Measurements from ENCODE around the gene SNAI1.
"Not testable (repeated sequence)": the region's sequence is repeated elsewhere in the genome, so short reads cannot be mapped to it uniquely, and the experiment has no call there.

Gene SNAI1

DNA sequence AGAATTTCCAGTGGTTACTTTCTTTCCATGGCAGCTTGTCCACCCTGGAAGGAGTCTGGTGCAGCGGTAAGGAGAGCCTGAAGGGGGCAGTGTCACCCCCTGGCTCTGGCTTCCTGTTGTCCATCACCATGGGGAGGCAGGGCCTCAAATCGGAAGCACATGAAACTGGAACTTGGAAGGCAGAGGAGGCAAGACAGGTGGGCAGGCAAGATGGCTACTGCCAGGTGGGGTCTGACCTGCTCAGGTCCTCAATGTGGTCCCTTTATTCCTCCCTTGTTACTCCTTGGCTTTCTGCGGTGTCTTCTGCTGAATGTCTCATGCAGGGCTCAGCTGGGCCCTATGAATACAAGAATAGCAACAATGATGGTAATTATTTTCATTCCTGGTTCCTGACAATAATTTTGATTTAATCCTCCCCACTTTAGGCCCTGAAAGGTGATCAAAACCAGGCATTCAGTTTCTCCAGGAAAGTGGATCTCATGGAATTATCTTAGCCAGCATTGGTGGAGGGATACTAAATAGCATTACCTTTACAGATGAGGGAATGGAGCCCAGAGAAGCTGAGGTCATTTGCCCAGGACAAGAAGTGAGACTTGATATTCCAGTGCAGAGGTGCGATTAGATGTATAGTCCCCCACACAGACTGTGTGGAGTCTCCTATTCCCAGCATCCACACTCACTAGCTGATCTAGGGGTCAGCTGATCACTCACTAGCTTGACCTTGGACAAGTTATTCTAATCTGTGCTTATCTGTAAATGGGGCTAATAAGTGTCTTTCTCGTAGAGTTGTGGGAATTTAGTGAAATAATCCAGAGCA, 17.6 kb upstream of the SNAI1 start:
- DNase-seq (ENCODE audit: low read depth, low spot score) = no peak

DNA sequence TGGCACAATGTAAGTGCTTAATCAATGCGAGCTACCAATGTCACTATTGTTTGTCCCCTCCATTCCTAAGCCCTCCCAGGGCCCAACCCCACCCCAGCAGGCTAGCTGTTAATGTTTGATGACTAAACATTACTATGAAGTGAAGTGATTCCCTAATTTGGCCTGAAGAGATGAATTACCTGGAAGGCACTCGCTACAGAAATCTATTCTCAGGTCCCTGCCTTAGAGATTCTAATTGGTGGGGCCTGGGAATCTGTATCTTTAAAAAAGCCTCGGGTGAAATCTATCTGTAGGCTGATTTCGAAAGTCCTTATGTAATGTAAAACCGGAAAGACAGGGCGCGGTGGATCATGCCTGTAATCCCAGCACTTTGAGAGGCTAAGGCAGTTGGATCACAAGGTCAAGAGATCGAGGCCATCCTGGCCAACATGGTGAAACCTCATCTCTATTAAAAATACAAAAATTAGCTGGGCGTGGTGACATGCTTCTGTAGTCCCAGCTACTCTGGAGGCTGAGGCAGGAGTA, 16.9 kb upstream of the SNAI1 start:
- no peak for DNase-seq (ENCODE audit: low read depth, low spot score)

DNA sequence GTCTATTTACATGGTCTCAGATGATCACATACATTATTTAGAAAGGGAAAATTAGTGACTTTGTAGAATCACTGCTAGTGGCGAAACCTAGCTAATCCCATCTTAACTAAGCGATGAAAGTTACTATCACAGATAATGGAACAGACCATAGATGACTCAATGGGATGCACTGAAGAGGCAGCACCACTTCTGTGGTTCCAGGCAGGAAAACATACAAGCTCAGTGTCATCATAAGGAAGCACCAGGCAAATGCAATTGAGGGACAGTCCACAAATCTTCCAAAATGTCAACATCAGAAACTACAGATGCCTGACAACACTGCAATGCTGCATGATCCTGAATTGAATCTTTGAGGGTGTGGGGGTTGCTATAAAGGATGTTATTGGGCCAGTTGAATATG, 15.9 kb upstream of the SNAI1 start:
- no peak for DNase-seq (ENCODE audit: low read depth, low spot score)

DNA sequence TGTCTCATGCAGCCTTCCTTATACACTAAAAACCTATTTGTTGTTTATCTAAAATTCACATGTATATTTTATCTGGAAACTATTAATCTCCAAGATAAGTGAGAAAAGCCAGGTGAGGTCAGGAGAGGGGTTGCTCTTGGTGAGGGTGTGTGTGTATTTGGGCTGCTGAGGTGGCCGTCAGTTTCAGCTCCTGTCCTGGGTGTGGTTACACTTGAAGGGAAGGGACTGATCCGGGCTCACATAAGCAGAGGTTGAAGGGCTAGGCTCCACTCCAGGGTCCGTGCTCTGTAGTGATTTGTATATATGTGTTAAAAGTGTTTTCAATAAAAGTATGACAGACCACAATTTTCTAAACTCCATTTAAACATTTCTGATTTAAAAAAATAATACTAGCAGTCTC, 13.5 kb upstream of the SNAI1 start:
- DNase-seq (ENCODE audit: low read depth, low spot score) = no peak

GRCh38 chr20:49969946-49970345, 12.8 kb upstream of the SNAI1 start:
- no peak for DNase-seq (ENCODE audit: low read depth, low spot score)

GRCh38 chr20:49970498-49970897, 12.3 kb upstream of the SNAI1 start:
- DNase-seq (ENCODE audit: low read depth, low spot score) = no peak

- no peak for DNase-seq (ENCODE audit: low read depth, low spot score)
These were observed 8.8 kb upstream of the SNAI1 start for GRCh38 chr20:49973981-49974380.

- DNase-seq (ENCODE audit: low read depth, low spot score) = no peak
These were observed 6.2 kb upstream of the SNAI1 start for GRCh38 chr20:49976542-49976941.

- DNase-seq (ENCODE audit: low read depth, low spot score) = not testable (repeated sequence)
These were observed 5.0 kb upstream of the SNAI1 start for GRCh38 chr20:49977740-49978139.

- no peak for DNase-seq (ENCODE audit: low read depth, low spot score)
These were observed 4.1 kb upstream of the SNAI1 start for GRCh38 chr20:49978685-49979029.

GRCh38 chr20:49979030-49979832, 3.5 kb upstream of the SNAI1 start:
- no peak for DNase-seq (ENCODE audit: low read depth, low spot score)

DNA sequence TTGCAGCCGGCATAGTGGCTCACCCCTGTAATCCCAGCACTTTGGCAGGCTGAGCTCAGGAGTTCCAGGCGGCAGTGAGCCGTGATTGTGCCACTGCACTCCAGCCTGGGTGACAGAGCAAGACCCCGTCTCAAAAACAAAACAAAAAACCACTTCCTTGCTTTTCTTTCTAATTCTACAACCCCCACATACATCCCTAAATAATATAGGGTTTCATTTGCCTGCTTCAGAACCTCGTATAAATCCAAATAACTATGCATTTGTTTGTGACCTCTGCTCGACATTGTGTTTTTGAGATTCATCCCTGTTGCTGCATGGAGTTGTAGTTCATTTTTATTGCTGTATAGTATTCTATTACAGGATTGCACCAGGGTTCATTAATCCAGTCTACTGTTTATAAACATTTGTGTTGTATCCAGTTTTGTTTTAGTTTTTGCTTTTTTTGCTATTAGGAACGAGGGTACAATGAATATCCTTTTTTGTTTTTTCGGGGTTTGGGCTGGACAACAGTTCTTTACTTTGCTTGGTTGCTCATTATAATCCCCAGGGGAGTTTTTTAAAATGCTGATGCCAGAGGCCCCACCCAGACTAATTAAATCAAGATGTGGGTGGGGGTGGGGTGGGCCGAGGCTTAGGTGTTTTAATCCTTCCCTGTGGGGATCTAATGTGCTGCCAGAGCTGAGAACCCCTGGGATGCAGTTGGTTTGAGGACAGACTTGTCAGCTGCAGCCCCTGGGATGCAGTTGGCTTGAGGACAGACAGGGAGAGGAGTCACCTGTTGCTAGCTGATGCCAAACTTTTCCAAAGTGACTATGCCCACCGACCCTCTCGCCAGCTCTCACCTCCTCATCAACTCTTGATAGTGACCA, 2.4 kb upstream of the SNAI1 start:
- DNase-seq (ENCODE audit: low read depth, low spot score) = no peak

- DNase-seq (ENCODE audit: low read depth, low spot score) = no peak
These were observed 1.3 kb upstream of the SNAI1 start for GRCh38 chr20:49981218-49982071.

DNA sequence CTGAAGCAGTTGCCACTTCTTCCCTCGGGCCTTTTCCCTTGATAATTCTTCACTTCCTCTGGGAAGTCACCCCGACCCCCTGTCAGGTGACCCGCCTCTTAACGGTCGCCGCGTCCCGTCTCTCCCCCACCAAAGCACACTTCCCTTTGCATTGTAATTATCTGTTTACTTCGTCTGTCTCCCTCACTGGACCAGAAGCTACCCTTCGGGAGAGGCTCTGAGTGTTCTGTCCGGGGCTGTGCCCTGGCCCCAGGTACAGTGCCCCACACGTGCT, 771 bp upstream of the SNAI1 start:
- DNase-seq (ENCODE audit: low read depth, low spot score) = no peak

DNA sequence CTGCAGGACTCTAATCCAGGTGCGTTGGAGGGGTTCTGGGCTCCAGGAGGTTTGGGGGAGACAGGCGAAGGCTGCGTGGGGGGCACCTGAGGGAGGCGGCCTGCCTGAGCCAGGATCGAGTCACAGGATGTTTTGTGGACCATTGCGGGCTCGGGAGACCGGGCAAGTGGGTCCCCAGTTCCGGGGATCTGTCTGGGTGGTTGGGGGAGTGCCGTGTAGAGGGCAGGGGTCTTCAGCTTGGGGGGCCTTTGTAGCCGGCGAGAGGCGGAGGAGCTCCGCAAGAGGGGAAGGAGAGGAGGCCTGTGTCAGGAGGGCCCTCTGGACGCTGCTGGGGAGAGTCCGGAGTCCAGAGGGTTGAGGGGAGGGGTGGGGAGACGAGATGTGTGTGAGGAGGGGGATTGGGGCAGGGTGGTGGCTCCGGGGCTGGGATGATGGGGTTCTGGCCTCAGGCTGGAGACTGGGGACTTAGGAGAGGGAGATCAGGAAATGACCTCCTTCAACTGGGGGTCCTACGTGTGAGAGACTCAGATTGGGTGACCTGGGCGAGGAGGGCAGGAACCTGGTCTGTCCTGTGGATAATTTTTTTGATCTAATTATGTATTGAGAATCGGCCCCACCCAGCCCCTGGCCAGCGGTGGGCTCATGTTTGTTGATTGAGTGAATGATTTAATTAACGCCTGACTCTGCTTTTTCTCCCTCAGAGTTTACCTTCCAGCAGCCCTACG, 505 bp downstream of the SNAI1 start:
- no peak for DNase-seq (ENCODE audit: low read depth, low spot score)

GRCh38 chr20:49983848-49984408, 1.1 kb downstream of the SNAI1 start:
- no peak for DNase-seq (ENCODE audit: low read depth, low spot score)

DNA sequence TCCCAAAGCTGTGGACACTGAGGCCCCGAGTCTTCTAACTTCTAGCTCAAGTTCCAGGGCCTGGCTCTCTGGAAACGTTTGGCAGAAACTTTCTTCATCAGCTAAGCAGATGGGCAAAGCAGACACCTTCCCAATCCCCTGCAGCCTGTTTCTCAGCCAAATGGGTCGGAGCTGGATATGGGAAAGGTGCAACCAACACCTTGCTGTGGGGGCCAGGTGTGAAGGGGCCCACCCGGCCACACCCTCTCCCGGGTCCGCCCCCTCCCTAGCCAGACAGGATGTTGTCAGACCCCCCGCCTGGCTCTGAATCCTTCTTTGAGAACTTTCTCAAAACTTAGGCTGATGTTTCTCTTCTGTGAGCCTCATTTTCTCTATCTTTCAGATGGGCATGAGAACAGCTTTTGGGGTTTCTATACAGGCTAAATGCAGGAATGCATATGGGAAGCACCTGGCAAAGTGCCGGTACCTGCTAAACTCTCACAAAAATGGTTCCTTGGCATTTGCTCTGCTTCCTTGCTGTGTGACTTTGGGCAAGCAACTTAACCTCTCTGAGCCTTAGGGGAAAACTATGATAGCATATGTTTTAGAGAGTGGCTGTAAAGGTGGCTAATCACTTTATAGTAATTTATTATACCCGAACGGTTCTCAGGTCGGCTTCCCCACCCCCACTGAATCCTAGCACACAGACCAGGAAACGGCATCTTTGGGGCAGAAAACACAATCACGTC, 1.8 kb downstream of the SNAI1 start:
- no peak for DNase-seq (ENCODE audit: low read depth, low spot score)

- no peak for DNase-seq (ENCODE audit: low read depth, low spot score)
These were observed 2.4 kb downstream of the SNAI1 start for GRCh38 chr20:49985157-49985556.

DNA sequence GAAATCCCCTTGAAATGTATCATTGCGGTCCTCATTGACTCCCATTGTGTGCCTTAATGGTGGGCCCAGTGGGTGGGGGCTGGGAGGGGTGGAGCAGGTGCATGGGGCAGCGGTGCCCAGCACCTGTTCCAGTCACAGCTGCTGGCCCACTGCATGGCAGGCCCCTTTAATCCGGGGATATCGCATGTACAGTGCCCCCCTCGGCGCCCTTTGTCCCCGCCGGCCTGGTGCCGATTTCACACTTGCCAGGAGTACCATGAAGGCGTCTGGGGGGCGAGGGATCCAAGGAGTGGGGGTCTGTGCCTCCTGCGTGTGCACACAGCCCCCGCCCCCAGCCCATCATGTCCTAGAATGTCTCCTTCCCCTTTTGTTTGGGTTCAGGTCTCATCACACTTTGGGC, 2.8 kb downstream of the SNAI1 start:
- DNase-seq (ENCODE audit: low read depth, low spot score) = no peak

DNA sequence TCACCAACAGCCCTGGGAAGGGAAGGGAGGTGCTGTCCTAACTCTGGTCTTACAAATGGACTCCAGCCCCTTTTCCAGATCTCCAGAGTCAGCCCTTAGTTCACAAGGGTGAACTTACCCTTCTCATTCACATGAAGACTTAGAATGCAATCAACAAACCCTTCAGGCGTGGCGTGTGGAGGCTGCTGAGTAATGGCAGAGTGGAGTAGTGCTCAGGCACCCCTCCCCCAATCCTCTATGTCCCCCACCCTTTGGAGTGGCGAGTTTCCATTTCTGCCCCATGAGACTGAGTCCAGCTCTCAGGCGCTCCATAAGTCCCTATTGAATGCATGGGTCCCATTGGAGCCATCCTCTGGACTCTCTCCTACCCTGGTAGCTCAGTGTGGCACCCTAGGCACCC, 3.3 kb downstream of the SNAI1 start:
- no peak for DNase-seq (ENCODE audit: low read depth, low spot score)
